ENCODE data around the gene DDX11.
"Not testable (repeated sequence)": the region's sequence is repeated elsewhere in the genome, so short reads cannot be mapped to it uniquely, and the experiment has no call there.

DDX11 gene

GRCh38 chr12:31070971-31071740 lies 2.5 kb upstream of the DDX11 start:
- FAIRE-seq = not testable (repeated sequence)

GRCh38 chr12:31072962-31073361 lies 698 bp upstream of the DDX11 start:
- FAIRE-seq = not testable (repeated sequence)

DNA sequence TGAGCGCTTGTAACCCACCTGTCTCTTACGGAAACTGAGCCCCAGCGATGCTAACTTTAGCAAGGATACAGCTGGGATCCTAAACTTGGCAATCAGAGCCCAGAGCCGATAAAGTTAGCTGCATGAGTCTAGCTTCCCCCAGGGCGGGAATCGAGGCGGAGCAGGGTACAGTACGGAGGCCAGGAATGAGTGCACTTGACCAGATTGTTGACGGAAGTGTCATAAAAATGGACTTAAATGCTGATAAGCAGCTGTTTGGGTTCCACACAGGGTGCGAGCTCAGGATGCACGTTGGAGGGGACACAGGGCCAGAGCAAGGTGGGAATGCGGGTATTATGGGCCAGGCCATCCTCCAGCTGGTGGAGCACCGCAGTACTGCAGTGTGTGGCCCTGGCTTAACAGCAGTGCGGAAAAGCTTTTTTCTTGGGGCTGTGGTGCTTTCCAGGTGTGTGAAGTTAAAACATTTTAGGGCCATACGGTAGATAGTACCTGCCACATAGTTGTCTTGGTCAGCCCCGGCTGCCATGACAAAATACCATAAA lies 744 bp downstream of the DDX11 start:
- FAIRE-seq = not testable (repeated sequence)

- not testable (repeated sequence) for FAIRE-seq
These were observed 2.5 kb downstream of the DDX11 start for GRCh38 chr12:31076150-31076549.

DNA sequence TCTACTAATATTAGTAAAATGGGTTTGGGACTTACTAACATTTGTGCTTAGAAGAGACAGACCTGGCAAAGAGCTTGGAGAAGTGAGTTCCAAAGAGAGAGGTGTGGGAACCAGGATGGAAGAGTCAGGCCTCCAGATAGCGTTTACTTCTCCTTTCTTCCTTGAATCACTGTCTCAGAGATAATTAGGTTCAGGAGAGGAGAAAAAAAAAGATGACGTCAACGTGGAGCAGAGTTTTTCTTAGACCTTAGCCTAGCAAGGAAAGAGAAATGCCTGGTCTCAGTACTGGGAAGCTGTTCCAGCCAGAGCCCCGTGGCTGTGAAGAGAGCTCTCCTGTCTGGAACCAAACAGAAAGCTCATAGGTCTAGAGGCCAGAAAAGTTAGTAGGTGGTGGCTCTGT lies 3.4 kb downstream of the DDX11 start:
- FAIRE-seq = not testable (repeated sequence)

DNA sequence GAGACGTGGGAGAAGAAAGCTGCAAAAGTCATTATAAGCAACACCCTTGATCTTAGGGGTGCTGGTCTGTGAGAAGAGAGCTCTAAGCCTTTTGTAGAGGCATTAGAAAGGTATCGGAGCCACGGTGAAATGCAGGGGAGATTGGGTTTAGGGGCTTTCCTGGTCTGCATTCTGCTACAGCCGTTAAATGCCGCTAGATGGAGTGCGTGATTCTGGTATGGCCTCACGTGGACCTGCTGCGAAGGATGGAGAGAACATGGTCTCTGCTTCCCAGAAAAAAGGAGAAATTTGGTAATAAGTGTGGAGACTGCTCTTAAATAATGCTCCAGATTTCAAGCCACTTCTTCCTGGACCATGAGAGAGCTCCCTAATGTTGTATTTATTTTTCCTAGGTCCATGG lies 4.3 kb downstream of the DDX11 start:
- not testable (repeated sequence) for FAIRE-seq

GRCh38 chr12:31079421-31079820 lies 5.8 kb downstream of the DDX11 start:
- not testable (repeated sequence) for FAIRE-seq

DNA sequence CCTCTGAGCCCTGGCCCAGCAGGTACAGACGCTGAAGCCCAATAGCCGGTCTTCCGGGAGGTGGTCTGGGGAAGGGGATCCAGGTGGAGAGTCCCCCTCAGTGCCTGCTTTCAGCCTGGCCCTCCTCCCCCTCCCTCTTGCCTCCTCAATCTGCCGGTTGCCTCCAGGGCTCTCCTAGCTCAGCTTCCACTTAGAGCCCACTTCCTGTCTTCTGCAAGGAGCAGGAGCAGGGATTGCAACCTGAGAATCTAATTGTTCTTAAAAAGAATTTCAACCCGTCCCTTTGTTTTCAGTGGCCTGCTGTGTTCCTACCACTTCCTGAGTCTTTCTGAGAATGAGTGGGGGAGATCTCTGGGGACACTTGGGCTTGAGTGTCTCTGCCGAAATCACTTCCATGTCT lies 6.6 kb downstream of the DDX11 start:
- not testable (repeated sequence) for FAIRE-seq

GRCh38 chr12:31081274-31081673 lies 7.6 kb downstream of the DDX11 start:
- not testable (repeated sequence) for FAIRE-seq

GRCh38 chr12:31084241-31084640 lies 10.6 kb downstream of the DDX11 start:
- not testable (repeated sequence) for FAIRE-seq

- FAIRE-seq = not testable (repeated sequence)
These were observed 12.4 kb downstream of the DDX11 start for GRCh38 chr12:31086032-31086431.

- FAIRE-seq = not testable (repeated sequence)
These were observed 13.8 kb downstream of the DDX11 start for GRCh38 chr12:31087486-31087885.

DNA sequence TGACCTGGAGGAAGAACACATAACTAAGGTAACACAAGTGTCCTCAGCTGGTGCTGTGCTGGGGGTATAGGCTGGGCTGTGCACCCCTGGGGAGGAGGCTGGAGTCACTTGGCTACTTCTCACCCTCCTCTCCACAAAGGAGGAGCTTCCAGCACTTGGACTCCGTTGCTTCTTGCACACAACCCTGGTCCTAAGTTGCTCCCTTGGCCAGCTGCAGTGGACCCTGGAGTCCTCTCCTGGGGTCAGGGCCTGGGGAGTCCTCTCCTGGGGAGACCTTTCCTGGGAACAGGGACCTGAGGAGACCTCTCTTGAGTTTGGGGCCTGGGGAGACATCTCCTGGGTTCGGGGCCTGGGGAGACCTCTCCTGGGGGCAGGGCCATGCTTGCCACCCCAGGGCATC lies 14.3 kb downstream of the DDX11 start:
- not testable (repeated sequence) for FAIRE-seq

DNA sequence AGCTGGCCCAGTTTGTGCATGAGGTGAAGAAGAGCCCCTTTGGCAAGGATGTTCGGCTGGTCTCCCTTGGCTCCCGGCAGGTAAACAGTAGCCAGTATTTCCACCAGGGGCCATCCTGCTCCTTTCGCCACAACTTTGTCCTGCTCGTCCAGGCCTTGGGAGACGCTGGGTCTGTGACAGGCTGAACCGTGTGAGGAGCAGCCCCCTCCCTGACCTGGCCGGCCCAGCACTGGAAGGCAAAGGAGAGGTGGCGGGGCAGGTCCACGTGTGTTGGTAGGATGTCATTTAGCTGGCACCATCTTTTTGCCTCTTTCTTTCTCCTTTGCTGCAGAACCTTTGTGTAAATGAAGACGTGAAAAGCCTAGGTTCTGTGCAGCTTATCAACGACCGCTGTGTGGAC lies 15.4 kb downstream of the DDX11 start:
- no peak for FAIRE-seq

DNA sequence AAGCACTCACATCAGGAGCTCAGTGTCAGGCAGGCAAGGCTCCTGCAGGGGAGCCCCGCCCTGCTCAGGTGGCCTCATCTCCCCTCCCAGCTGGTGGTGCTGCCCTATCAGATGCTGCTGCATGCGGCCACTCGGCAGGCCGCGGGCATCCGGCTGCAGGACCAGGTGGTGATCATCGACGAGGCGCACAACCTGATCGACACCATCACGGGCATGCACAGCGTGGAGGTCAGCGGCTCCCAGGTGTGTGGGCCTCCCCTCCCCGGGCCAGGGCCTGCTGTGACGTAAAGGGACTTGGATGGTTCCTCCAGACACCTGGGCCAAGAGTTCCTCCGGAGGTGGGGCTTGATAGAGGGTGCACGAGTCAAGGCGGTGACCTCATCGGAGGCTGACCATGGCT lies 18.0 kb downstream of the DDX11 start:
- FAIRE-seq = not testable (repeated sequence)

- not testable (repeated sequence) for FAIRE-seq
These were observed 19.1 kb downstream of the DDX11 start for GRCh38 chr12:31092718-31093117.

DNA sequence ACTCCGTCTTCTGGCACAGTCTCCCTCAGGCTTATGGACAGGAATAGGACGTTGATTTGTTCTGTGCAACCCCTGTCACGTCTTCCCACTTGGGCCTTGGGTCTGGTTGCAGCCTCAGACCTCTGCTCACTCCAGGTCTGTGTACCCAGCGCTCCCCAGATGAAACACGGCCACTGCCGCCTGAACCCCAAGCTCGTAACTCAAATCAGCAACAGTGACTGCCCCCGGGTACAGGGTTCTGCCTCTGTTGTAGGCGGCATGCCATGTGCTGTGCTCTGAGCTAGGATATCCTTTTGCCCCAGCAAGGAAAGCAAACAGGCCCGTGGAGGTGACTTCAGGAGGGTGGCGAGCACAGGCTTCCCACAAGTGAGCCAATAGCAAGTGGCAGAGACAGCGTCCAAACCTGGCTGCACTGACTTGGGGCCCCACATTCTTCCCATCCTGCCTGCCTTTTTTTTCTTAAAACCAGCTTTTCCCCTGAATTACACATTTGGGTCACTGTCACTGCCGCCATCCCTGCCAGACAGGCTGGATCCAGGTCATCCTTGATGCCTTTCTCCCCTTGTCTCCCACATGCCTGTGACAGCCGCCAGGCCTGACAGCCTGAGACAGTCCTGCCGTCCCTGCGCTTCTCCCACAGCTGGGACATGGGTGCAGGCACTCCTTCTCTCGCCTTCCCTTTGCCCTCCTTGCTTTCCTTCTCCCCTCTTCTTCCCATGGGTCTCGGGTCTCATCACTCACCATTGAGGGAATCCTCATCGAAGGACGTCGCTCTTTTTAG lies 21.6 kb downstream of the DDX11 start:
- FAIRE-seq = not testable (repeated sequence)

DNA sequence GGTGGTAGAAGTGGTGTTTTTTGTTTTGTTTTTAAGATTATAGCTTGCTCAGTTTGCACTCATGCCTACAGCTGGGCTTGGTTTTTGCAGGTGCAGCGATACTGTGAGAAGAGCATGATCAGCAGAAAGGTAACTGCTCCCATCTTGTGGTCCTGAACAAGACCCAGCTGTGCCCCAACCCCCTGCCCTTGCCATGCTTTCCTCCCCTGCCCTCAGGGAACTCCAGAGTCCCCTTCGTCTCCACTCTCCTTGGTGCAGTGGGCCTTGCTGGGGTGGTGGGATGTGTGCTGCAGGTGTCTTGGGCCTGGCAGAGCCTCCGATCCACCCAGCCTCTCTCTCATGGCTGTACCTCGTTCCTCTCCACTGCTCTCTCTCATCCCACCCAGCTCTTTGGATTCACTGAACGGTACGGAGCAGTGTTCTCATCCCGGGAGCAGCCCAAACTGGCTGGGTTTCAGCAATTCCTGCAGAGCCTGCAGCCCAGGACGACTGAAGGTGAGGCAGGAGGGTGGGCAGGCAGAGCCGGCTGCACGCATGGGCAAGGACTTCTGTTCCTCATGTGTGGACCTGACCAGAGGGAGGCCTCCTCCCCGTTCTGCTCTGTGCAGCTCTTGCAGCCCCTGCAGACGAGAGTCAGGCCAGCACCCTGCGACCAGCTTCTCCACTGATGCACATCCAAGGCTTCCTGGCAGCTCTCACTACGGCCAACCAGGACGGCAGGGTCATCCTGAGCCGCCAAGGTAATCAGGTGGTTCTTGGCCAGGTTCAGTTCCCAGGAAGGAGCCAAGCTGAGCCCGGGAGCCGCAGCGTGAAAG lies 22.8 kb downstream of the DDX11 start:
- not testable (repeated sequence) for FAIRE-seq

DNA sequence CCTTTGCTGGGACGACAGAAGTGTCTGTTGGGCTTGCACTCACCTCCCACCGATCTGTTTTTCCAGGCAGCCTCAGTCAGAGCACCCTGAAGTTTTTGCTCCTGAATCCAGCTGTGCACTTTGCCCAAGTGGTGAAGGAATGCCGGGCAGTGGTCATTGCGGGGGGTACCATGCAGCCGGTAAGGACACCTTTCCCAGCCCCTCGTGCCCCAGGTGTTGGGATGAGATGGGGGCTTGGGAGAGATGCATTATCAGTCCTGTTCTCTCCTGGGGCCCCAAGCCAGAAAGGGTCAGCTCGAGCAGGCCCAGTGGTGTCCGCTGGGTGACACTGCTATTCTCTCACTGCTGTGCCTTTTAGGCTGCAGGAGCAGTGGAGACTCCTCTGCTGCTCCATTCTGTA lies 24.2 kb downstream of the DDX11 start:
- FAIRE-seq = not testable (repeated sequence)

DNA sequence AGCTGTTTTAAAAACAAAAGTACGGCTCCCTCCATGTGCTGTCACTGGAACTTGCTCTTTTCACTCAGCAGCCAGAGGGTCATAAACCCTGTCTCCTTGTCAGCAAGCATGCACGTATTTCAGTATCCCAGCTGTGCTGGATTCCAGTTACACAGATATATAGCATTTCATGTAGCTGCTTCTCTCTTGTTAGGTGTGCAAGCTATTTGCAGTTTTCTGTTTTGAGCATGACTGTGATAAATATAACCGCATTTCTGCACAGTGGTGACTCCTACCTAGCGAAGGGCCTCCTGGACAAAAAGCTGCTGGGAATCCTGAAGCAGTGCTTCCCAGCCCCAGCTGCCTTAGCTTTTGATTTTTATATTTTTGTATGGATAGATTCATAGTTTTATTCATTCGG lies 24.7 kb downstream of the DDX11 start:
- FAIRE-seq = not testable (repeated sequence)

- FAIRE-seq = not testable (repeated sequence)
These were observed 25.1 kb downstream of the DDX11 start for GRCh38 chr12:31098771-31099170.

DNA sequence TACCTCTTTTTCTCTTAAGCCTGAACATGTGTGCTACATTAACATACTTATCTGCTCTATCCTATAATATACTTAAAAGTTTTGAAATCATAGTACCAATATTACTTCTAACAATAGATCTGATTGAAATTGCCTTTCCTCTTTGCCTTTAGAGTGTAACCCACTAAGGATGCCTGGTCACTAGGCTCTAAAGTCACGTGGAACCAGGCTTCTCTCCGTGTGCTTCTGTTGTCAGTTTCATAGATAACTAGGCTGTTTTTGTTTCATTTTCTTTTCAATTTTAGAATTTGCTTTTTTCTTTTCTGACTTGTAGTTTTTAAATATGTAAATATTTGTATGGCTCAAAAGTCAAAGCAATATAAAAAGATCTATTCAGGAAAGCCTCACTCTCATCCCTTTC lies 25.8 kb downstream of the DDX11 start:
- FAIRE-seq = peak; percentile 45
